Measurements from ENCODE around the gene ATN1.

DNA sequence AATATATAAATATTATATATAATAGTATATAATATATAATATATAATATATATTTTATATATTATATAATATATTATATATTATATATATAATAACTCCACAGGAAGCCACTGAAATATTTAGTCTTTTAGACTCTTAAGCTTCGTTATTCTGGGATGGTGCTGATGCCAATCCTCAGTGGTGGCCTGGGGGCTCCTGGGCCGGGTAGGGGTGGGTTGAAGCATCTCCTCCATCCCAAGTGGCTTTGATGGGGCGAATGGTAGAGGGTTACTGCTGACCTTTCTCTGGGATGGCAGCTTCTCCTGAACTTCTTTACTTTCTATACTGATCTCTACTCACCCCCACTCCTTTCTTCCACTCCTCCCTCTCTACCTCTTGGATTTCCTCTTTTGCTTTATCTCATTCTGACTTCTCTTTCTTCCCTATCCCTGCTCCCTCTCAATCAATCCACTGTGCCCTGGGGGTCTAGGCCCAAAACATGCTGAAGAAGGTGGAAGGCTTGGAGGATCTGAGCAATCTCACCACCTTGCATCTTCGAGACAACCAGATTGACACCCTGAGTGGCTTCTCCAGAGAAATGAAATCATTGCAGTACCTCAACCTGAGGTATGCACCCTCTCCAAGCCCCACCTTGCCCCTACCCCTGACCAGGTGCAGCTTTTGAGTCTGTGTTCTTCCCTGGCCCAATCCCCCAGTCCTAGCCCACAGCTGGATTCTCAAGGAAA lies 18.2 kb upstream of the ATN1 start:
- TF ChIP-seq, protein P1, sequence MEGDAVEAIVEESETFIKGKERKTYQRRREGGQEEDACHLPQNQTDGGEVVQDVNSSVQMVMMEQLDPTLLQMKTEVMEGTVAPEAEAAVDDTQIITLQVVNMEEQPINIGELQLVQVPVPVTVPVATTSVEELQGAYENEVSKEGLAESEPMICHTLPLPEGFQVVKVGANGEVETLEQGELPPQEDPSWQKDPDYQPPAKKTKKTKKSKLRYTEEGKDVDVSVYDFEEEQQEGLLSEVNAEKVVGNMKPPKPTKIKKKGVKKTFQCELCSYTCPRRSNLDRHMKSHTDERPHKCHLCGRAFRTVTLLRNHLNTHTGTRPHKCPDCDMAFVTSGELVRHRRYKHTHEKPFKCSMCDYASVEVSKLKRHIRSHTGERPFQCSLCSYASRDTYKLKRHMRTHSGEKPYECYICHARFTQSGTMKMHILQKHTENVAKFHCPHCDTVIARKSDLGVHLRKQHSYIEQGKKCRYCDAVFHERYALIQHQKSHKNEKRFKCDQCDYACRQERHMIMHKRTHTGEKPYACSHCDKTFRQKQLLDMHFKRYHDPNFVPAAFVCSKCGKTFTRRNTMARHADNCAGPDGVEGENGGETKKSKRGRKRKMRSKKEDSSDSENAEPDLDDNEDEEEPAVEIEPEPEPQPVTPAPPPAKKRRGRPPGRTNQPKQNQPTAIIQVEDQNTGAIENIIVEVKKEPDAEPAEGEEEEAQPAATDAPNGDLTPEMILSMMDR (IDR thresholded peaks at IDR 0.05; ENCODE audit: insufficient read depth, low read length) = no peak
- TF ChIP-seq GABPA (IDR thresholded peaks at IDR 0.05; ENCODE audit: low read depth) (no peak), SPI1 (IDR thresholded peaks at IDR 0.05; ENCODE audit: borderline replicate concordance, low read depth) (no peak), POLR2AphosphoS5 (IDR thresholded peaks at IDR 0.05; ENCODE audit: low read depth) (no peak)
- TF ChIP-seq, protein P2, sequence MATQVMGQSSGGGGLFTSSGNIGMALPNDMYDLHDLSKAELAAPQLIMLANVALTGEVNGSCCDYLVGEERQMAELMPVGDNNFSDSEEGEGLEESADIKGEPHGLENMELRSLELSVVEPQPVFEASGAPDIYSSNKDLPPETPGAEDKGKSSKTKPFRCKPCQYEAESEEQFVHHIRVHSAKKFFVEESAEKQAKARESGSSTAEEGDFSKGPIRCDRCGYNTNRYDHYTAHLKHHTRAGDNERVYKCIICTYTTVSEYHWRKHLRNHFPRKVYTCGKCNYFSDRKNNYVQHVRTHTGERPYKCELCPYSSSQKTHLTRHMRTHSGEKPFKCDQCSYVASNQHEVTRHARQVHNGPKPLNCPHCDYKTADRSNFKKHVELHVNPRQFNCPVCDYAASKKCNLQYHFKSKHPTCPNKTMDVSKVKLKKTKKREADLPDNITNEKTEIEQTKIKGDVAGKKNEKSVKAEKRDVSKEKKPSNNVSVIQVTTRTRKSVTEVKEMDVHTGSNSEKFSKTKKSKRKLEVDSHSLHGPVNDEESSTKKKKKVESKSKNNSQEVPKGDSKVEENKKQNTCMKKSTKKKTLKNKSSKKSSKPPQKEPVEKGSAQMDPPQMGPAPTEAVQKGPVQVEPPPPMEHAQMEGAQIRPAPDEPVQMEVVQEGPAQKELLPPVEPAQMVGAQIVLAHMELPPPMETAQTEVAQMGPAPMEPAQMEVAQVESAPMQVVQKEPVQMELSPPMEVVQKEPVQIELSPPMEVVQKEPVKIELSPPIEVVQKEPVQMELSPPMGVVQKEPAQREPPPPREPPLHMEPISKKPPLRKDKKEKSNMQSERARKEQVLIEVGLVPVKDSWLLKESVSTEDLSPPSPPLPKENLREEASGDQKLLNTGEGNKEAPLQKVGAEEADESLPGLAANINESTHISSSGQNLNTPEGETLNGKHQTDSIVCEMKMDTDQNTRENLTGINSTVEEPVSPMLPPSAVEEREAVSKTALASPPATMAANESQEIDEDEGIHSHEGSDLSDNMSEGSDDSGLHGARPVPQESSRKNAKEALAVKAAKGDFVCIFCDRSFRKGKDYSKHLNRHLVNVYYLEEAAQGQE (IDR thresholded peaks at IDR 0.05; ENCODE audit: insufficient replicate concordance, low read depth) = no peak
